Stimulated activated CD8-positive, alpha-beta memory T cell treated with anti-CD3 and anti-CD28 coated beads, Interleukin-15, amount 100 ng/mL, for 4 hours (primary cell): ENCODE measurements around the gene TOX4.
"Not testable (repeated sequence)": the region's sequence is repeated elsewhere in the genome, so short reads cannot be mapped to it uniquely, and the experiment has no call there.

Source experiments
- DNase-seq, 2 donors: peaks; one replicate each; pipeline ENCODE4 v3.0.0-alpha.2; 2020; ENCODE audit warnings: low read depth in 2 of 2

Gene TOX4

GRCh38 chr14:21476925-21477681, at the start of gene TOX4, which contains the start of gene RAB2B:
TSS of gene TOX4 (plus strand) at chr14:21477195. CDS start at chr14:21477279, 84 bp downstream.
TSS of gene RAB2B (minus strand) at chr14:21476959. CDS start at chr14:21476872, 87 bp downstream.
- peak; percentile 84 to 93 for DNase-seq

DNA sequence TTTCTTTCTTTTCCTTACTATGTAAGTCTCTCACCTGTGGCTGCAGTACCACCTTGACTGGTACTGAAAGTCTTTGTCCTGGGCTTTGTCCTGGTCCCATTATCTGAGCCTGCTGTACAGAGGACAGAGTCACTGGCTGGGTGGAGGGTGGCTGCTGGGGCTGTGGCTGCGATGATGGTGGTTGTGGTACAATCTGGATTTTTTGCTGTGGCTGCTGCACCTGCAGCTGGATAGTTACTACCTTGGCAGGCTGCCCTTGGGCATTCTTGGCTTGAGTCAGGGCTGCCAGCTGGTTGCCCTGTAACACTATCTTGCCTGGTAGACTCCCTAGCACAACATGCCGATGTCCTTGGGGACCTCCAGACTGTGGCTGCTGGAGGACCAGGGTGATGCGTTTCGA, 48.1 kb upstream of the TOX4 start:
- no peak for DNase-seq

- no peak for DNase-seq
Observed at GRCh38 chr14:21431126-21431525, 45.9 kb upstream of the TOX4 start.

DNA sequence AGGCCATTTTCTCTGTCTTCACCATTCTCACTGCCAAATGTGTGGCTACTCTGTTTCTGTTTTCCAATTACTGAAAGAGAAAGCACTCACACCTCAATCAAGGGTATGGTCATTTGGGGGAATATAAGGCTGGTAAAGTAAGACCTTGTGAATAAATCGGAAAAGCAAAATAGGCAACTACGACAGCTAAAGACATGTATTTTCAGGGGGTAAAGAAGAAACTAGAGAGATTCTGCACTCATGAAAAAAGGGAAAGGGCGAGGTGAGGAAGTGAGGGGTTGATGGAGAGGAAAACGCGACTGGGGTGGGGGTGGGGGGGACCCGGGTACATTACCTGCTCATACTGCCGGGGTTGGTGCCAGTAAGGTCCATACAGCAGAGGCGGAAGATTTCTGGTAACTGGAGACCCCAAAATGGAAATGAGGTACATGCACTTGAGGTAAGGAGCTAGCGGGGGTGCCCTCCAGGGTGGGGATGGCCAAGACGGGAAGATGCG, 40.4 kb upstream of the TOX4 start:
- DNase-seq: no peak

- peak; percentile 93 to 97 for DNase-seq
Observed at GRCh38 chr14:21437063-21437901, 39.7 kb upstream of the TOX4 start.

DNA sequence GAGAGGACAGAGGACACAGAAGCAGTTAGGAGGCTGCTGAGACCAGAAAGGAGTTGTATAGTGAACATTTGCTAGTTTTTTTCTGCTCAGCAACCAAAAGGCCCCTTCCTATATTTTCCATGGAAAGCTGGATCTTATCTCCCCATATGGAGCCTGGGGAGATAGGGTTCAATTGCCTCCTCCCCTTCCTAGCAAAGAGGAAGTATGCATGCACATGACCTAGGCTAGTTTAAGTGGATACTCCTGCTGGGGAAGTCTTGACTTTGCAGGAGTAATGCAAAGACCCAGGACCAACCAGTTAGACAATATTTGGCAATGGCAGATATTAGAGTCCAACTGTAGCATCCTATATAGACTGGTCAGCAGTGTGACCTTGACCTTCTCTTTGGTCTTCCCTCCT, 36.1 kb upstream of the TOX4 start:
- no peak for DNase-seq

DNA sequence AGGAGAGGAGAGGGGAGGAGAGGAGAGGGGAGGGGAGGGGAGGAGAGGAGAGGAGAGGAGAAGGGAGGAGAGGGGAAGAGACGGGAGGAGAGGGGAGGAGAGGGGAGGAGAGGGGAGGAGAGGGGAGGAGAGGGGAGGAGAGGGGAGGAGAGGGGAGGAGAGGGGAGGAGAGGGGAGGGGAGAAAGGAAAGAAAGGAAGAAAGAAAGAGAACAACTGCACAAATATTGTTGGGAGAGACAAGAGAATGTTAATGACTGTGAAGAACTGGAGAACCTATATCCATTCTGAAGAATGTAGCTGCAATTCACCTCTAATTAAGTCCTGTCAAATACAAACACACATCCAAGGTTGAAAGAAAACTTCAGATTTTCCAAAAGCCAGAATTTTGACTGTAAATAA, 34.3 kb upstream of the TOX4 start:
- not testable (repeated sequence) for DNase-seq

GRCh38 chr14:21449899-21450216, 27.1 kb upstream of the TOX4 start:
- DNase-seq: no peak

GRCh38 chr14:21454843-21455544, 22.0 kb upstream of the TOX4 start:
- no peak for DNase-seq

DNA sequence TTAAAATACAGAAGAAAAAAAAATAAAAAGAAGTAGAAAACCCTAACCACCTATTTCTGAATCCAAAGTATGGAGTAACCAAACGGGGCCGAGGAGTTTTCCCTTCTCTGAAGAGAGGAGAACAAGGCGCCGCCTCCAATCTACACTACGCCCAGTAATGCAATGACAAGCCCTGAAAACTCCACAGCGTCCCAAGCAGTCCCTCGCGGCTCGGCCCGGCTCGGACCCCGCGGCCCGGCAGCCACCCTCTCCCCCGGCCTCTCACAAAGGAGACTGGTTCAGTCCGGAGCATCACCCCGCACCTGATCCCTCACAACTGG, 21.4 kb upstream of the TOX4 start:
- no peak for DNase-seq

- peak; percentile 98 to 99 for DNase-seq
Observed at GRCh38 chr14:21455912-21456667, 20.9 kb upstream of the TOX4 start, which contains the start of gene CHD8. TSS of gene CHD8 (minus strand) at chr14:21456123. CDS start at chr14:21431643, 24,480 bp downstream.

GRCh38 chr14:21467616-21468015, 9.4 kb upstream of the TOX4 start:
- no peak for DNase-seq

DNA sequence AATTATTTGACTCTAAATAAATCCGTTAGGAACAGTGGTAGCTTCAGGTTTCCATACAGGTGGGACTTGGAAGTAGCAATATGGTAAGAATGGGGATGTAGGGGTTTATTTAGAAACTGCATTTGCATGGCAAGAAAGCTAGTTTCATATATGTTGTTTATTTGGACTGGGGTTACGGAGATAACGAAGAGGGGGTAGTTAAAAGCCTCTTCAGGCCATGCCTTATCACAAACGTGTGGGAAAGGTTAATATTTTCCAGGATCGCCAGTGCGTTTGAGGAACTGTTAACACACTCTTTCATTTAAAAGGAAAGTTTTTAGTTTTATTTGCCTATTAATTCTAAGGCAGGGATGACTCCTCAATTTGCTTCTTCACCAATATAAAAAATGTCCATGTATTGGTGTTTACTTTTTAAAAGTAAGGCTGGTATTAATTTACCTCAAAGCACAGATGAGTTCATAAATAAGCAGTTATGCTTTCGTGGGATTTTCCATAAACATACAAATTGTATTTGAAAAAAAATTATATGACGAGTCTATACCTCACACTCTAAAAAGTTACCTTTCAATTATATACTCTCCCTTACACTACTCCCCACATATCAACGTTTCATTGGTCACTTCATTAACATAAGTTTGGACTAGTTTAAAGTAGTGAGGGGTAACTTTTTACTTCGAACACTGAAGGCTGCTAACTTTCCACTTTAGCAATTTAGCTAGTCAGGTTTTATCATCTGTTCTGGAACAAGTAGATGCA, 1.1 kb upstream of the TOX4 start:
- DNase-seq: no peak

DNA sequence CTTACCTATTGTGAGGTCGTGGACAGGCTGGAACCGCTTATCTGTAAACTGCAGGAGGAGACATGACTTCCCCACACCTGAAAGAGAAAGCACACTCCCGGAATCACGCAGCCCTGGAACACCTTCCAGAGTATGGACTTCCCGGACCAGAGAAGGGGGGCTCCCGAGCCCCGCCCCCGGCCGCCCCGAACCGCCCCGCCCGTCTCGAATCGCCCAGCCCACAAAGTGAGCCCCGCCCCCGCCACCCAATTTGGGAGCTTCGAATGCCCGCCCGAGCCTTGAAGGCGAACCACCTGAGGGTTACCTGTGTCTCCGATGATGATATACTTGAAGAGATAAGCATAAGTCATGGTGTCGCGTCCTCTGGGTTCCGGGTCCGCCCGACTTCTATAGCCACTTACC, 471 bp upstream of the TOX4 start:
- no peak for DNase-seq

GRCh38 chr14:21486640-21487087, 9.7 kb downstream of the TOX4 start:
- no peak for DNase-seq

DNA sequence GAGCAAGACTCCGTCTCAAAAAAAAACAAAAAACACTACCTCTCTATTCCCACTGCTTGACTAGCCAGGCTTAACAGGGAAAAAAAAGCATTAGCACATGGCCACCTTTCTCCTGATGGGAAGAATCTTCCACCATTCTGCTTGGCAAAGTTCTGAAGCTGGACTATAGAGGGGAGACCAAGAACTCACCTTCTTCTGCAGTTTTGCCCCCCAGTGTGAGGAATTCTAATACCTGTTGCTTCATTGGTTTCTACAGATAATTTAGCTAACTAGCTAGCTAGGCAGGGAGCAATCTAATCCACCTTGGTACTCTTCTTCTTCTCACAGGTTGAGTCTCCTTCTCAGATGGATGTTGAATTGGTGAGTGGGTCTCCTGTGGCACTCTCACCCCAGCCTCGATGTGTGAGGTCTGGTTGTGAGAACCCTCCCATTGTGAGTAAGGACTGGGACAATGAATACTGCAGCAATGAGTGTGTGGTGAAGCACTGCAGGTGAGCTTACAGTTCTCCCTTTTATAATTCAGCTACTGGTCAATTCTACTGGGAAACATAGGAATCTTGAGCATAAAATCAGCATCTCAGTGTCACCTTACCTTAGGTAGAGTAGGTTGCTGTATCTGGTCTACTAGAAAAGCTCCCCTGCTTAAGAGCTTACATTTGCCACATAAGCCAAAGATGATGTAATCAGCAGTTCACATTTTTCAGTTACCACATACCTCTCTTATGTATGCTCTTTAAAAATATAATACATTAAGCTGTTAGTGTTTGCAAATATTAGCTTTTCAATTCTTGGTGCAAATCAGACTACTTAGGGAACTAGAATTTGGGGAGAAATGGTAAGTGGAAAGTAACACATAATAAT, 18.1 kb downstream of the TOX4 start:
- DNase-seq: no peak

DNA sequence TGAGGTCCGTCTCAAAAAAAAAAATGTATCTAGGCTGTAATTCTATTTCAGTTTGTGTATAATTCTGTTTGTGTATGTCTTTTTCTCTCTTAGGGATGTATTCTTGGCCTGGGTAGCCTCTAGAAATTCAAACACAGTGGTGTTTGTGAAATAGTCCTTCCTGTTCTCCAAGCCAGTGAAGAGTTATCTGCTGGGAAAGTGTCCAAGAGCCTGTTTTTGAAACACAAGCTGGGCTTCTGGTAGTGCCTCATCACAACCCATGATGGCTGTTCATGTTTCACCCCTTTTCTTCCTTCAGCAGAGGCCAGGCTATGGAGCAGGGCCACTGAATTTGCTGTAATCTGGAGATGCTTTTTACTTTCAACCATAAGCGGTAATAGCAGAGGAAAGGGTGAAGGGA, 19.5 kb downstream of the TOX4 start:
- DNase-seq: no peak

DNA sequence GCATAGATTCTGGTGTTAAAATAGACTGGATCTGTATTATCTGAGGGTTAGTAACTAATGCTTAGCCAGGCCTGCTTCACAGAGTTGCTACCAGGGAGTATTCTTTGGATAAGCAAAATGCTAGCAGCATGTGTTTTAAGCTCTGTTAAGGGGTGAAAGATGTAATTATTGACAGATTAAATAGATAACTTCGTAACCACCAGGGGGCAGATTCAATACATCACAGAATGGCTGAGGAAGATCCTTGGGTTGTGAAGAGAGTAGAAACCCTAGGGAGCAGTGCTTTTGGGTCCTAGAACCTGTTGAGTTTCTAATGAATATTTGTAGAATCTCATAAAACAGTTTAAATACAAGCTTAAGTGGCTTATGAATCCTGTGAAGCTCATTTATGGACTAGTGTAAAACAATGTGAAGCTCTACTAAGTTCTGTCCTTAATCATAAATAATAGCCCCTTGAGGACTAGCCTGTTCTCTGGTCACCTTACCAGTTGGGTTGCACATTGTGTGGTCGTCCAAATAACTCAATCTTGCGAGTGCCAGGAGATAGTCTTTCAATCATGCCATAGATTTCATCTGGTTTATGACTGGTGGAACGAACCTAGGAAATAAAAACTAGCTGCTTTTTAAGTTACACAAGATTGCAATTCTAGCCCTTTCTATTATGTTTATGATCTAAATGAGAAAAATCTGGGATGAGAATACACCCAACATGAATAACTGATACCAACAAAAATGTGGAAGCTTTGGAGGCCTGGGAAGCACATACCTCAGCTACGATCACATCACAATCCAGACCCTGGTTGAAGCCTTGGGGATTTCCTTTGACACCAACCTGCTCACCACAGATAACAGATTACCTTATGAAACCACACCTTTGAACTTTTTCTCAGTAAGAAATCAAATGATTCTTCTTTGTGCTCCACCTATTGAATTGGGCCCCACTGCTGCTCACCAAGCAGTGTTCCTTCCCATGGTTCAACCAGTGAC, 21.8 kb downstream of the TOX4 start:
- DNase-seq: no peak

GRCh38 chr14:21501568-21501967, 24.6 kb downstream of the TOX4 start:
- no peak for DNase-seq
